Kidney (tissue), 14 donors: ENCODE measurements around the gene PLEK. TPM values are rescaled to one million over a fixed set of nuclear protein-coding genes. Genes with fewer than 3 reads are reported as not detected.
"Not testable (repeated sequence)": the region's sequence is repeated elsewhere in the genome, so short reads cannot be mapped to it uniquely, and the experiment has no call there.

Experiments used
- DNase-seq, 5 donors: peaks; one replicate each; pipeline ENCODE4 v3.0.0-alpha.2; 2013 to 2020
- FAIRE-seq: peaks from 2 replicates; lab custom pipeline; 2012; peaks lifted over from hg19 to GRCh38; lab: Jason Lieb, UNC
- H3K27ac ChIP-seq, 2 donors: one replicate each; pipeline ENCODE4 v1.7.0; 2013; ENCODE audit warnings: low read depth in 2 of 2, low read length in 2 of 2, inconsistent platforms in 1 of 2
- H3K27me3 ChIP-seq: one replicate; pipeline ENCODE4 v1.7.1; 2013; ENCODE audit warnings: low read length, inconsistent platforms; ENCODE audit not compliant: control insufficient read depth, insufficient read depth
- H3K36me3 ChIP-seq, 3 donors: one replicate each; pipeline versions ENCODE4 v1.7.0 to v1.7.1; 2013; ENCODE audit warnings: low read length in 3 of 3, control low read depth in 1 of 3, inconsistent platforms in 1 of 3; ENCODE audit not compliant: insufficient read depth in 3 of 3, control insufficient read depth in 2 of 3
- H3K4me1 ChIP-seq, 3 donors: one replicate each; pipeline versions ENCODE4 v1.7.0 to v1.7.1; 2013; ENCODE audit warnings: low read length in 3 of 3, inconsistent platforms in 1 of 3, low read depth in 1 of 3; ENCODE audit not compliant: control insufficient read depth in 2 of 3, insufficient read depth in 2 of 3
- H3K4me3 ChIP-seq, 3 donors: one replicate each; pipeline versions ENCODE4 v1.7.0 to v1.8.1; 2013; ENCODE audit warnings: low read length in 3 of 3, control low read depth in 1 of 3, inconsistent platforms in 1 of 3
- H3K9ac ChIP-seq, 3 donors: one replicate each; pipeline versions ENCODE4 v1.7.0 to v1.7.1; 2013; ENCODE audit warnings: low read length in 3 of 3, control low read depth in 1 of 3, inconsistent platforms in 1 of 3
- H3K9me3 ChIP-seq, 3 donors: one replicate each; pipeline versions ENCODE4 v1.7.0 to v1.7.1; 2013; ENCODE audit warnings: low read length in 3 of 3, control low read depth in 1 of 3, inconsistent platforms in 1 of 3; ENCODE audit not compliant: control insufficient read depth in 2 of 3, insufficient read depth in 1 of 3
- intact Hi-C: fragments of 100-400 bp; cut with DNase I; formaldehyde crosslinking; loops from one replicate; pipeline ENCODE4 v1.11.1; 2022
- polyA plus RNA-seq: library from polyadenylated mRNA; stranded (reverse); fragments of 350-450 nt; fragmentation: Illumina TruSeq; extraction: RNeasy Lipid Tissue Mini Kit (QIAGEN cat#74804); gene quantifications from one replicate; pipeline ENCODE4 v1.2.3, GENCODE V29; 2014; ENCODE audit warnings: low read depth, low replicate concordance; ENCODE audit not compliant: insufficient read depth
- total RNA-seq: library from RNA; stranded (reverse); fragmentation: NEBNext Ultra II Directional; extraction: Animal tissue kit (Norgen Biotek cat#: 25700); gene quantifications from one replicate; pipeline ENCODE4 v1.2.1, GENCODE V29; 2021
- TF ChIP-seq, protein P1 (sequence below): IDR thresholded peaks from 3 replicates; pipeline ENCODE4 v1.5.1; 2012; ENCODE audit warnings: mild to moderate bottlenecking, moderate library complexity, borderline replicate concordance; ENCODE audit not compliant: insufficient read depth; ENCODE audit errors: extremely low read depth
- donor health status: control.
- donor health status: control.
- donor health status: control.
- donor health status: control.
- donor health status: control.
- donor health status: DM: yes; HTN: yes; CAD: no.
- donor health status: Normal renal cell carcinoma (clear cell type).

Gene PLEK
- total and polyA plus RNA-seq, 2 donors from 2014 or later: 2.8 to 17.3 TPM

GRCh38 chr2:68441994-68442322 is 76.9 kb downstream of the PLEK start:
- H3K4me3 ChIP-seq: no peak overlapping the region
- H3K9ac ChIP-seq: no peak overlapping the region
- TF ChIP-seq, protein P1, sequence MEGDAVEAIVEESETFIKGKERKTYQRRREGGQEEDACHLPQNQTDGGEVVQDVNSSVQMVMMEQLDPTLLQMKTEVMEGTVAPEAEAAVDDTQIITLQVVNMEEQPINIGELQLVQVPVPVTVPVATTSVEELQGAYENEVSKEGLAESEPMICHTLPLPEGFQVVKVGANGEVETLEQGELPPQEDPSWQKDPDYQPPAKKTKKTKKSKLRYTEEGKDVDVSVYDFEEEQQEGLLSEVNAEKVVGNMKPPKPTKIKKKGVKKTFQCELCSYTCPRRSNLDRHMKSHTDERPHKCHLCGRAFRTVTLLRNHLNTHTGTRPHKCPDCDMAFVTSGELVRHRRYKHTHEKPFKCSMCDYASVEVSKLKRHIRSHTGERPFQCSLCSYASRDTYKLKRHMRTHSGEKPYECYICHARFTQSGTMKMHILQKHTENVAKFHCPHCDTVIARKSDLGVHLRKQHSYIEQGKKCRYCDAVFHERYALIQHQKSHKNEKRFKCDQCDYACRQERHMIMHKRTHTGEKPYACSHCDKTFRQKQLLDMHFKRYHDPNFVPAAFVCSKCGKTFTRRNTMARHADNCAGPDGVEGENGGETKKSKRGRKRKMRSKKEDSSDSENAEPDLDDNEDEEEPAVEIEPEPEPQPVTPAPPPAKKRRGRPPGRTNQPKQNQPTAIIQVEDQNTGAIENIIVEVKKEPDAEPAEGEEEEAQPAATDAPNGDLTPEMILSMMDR: no peak
- no peaks in the 10 kb centered on the region for H3K4me1 ChIP-seq
- intact Hi-C loops: no loop called here
- no peak for DNase-seq
- H3K27ac ChIP-seq: no peak overlapping the region
- no peaks in the 10 kb centered on the region for H3K9me3 ChIP-seq
- FAIRE-seq: no peak
- no peaks in the 10 kb centered on the region for H3K36me3 ChIP-seq
- no peaks in the 10 kb centered on the region for H3K27me3 ChIP-seq

GRCh38 chr2:68446425-68446824 is 81.3 kb downstream of the PLEK start:
- intact Hi-C loops, H3K4me1 ChIP-seq, DNase-seq, H3K4me3 ChIP-seq, FAIRE-seq, H3K27me3 ChIP-seq, H3K27ac ChIP-seq, H3K9me3 ChIP-seq, H3K36me3 ChIP-seq, H3K9ac ChIP-seq: not testable (repeated sequence)

Other genes starting within 250 kb of the PLEK start
- gene PNO1, start 207.4 kb upstream of the PLEK start, total RNA-seq: 13.4 TPM
- gene PNO1, start 207.4 kb upstream of the PLEK start, polyA plus RNA-seq: 11.3 TPM
- 50.8 TPM for gene PPP3R1, start 112.8 kb upstream of the PLEK start, total RNA-seq
- gene PPP3R1, start 112.8 kb upstream of the PLEK start, polyA plus RNA-seq: 18.3 TPM
- 14.1 TPM for gene CNRIP1, start 45.3 kb upstream of the PLEK start, total RNA-seq
- gene CNRIP1, start 45.3 kb upstream of the PLEK start, polyA plus RNA-seq: 8.7 TPM
- 1.3 TPM for gene FBXO48, start 102.0 kb downstream of the PLEK start, total RNA-seq
- 0.86 TPM for gene FBXO48, start 102.0 kb downstream of the PLEK start, polyA plus RNA-seq
- 5.9 TPM for gene APLF, start 102.3 kb downstream of the PLEK start, total RNA-seq
- 0.95 TPM for gene APLF, start 102.3 kb downstream of the PLEK start, polyA plus RNA-seq